H9 (cell line): Measurements from ENCODE around the gene MIPOL1. TPM values are rescaled to one million over a fixed set of nuclear protein-coding genes. Genes with fewer than 3 reads are reported as not detected.
"Not testable (repeated sequence)": the region's sequence is repeated elsewhere in the genome, so short reads cannot be mapped to it uniquely, and the experiment has no call there.

Experiments
- DNase-seq: peaks from one replicate; pipeline ENCODE4 v3.0.0-alpha.2; 2017
- H2AFZ ChIP-seq: one replicate; pipeline ENCODE4 v1.6.1; 2013; ENCODE audit warnings: mild to moderate bottlenecking, low read length, control low read depth, moderate library complexity
- H2AK5ac ChIP-seq: 2 replicates; pipeline ENCODE4 v1.6.1; 2013; ENCODE audit warnings: low read length, control low read depth, mixed read lengths; ENCODE audit not compliant: insufficient read length
- H2BK120ac ChIP-seq: one replicate; pipeline ENCODE4 v1.6.1; 2013; ENCODE audit warnings: low read depth, mild to moderate bottlenecking, low read length, control low read depth, inconsistent platforms; ENCODE audit not compliant: poor library complexity, severe bottlenecking
- H2BK12ac ChIP-seq: 2 replicates; pipeline ENCODE4 v1.6.1; 2013; ENCODE audit warnings: low read length, control low read depth, mixed read lengths, low read depth; ENCODE audit not compliant: insufficient read length
- H2BK15ac ChIP-seq: 2 replicates; pipeline ENCODE4 v1.6.1; 2013; ENCODE audit warnings: low read depth, low read length, control low read depth
- H2BK20ac ChIP-seq: one replicate; pipeline ENCODE4 v1.6.1; 2013; ENCODE audit warnings: low read depth, mild to moderate bottlenecking, low read length, control low read depth, inconsistent platforms; ENCODE audit not compliant: poor library complexity, severe bottlenecking
- H2BK5ac ChIP-seq: 2 replicates; pipeline ENCODE4 v1.6.1; 2013; ENCODE audit warnings: low read length, control low read depth, mixed read lengths; ENCODE audit not compliant: insufficient read length
- H3K14ac ChIP-seq: 2 replicates; pipeline ENCODE4 v1.6.1; 2013; ENCODE audit warnings: low read length, control low read depth; ENCODE audit not compliant: insufficient read depth
- H3K18ac ChIP-seq: 2 replicates; pipeline ENCODE4 v1.6.1; 2013; ENCODE audit warnings: low read depth, mild to moderate bottlenecking, mixed read lengths, low read length, control low read depth; ENCODE audit not compliant: insufficient read length
- H3K23ac ChIP-seq: 2 replicates; pipeline ENCODE4 v1.6.1; 2013; ENCODE audit warnings: low read length, control low read depth, mixed read lengths, low read depth; ENCODE audit not compliant: insufficient read length
- H3K23me2 ChIP-seq: 2 replicates; pipeline ENCODE4 v1.6.1; 2013; ENCODE audit warnings: low read depth, mild to moderate bottlenecking, mixed read lengths, low read length, control low read depth; ENCODE audit not compliant: insufficient read length, poor library complexity, severe bottlenecking
- H3K27ac ChIP-seq: 2 replicates; pipeline ENCODE4 v1.5.1; 2013; ENCODE audit warnings: low read length, control low read depth, mixed read lengths, low read depth; ENCODE audit not compliant: insufficient read length
- H3K27me3 ChIP-seq: 2 replicates; pipeline ENCODE4 v1.6.1; 2013; ENCODE audit warnings: low read length, control low read depth, inconsistent platforms; ENCODE audit not compliant: insufficient read depth
- H3K4ac ChIP-seq: 2 replicates; pipeline ENCODE4 v1.6.1; 2013; ENCODE audit warnings: low read depth, mild to moderate bottlenecking, control low read depth, inconsistent platforms, low read length, moderate library complexity
- H3K4me1 ChIP-seq: 2 replicates; pipeline ENCODE4 v1.6.1; 2013; ENCODE audit warnings: low read length, control low read depth, inconsistent platforms; ENCODE audit not compliant: insufficient read depth
- H3K4me2 ChIP-seq: 2 replicates; pipeline ENCODE4 v1.6.1; 2013; ENCODE audit warnings: low read length, control low read depth, mixed read lengths; ENCODE audit not compliant: insufficient read length, insufficient read depth
- H3K56ac ChIP-seq: 2 replicates; pipeline ENCODE4 v1.6.1; 2013; ENCODE audit warnings: low read depth, mild to moderate bottlenecking, mixed read lengths, low read length, control low read depth; ENCODE audit not compliant: insufficient read length
- H3K79me1 ChIP-seq: 2 replicates; pipeline ENCODE4 v1.6.1; 2013; ENCODE audit warnings: low read depth, mild to moderate bottlenecking, moderate library complexity, low read length, control low read depth, inconsistent platforms; ENCODE audit not compliant: insufficient read depth, poor library complexity, severe bottlenecking
- H3K79me2 ChIP-seq: 2 replicates; pipeline ENCODE4 v1.6.1; 2013; ENCODE audit warnings: low read length, control low read depth, inconsistent platforms; ENCODE audit not compliant: insufficient read depth
- H3K9ac ChIP-seq: 2 replicates; pipeline ENCODE4 v1.6.1; 2013; ENCODE audit warnings: low read length, control low read depth, mixed read lengths; ENCODE audit not compliant: insufficient read length; ENCODE audit errors: extremely low read depth
- H3K9me3 ChIP-seq: one replicate; pipeline ENCODE4 v1.6.1; 2013; ENCODE audit warnings: low read depth, low read length, inconsistent platforms; ENCODE audit not compliant: control insufficient read depth
- H3T11ph ChIP-seq: one replicate; pipeline ENCODE4 v1.6.1; 2013; ENCODE audit warnings: mild to moderate bottlenecking, low read length, control low read depth, inconsistent platforms
- H4K20me1 ChIP-seq: one replicate; pipeline ENCODE4 v1.6.1; 2013; ENCODE audit not compliant: control insufficient read depth, insufficient read length, insufficient read depth
- H4K5ac ChIP-seq: 2 replicates; pipeline ENCODE4 v1.6.1; 2013; ENCODE audit warnings: low read depth, mild to moderate bottlenecking, mixed read lengths, low read length, control low read depth; ENCODE audit not compliant: insufficient read length
- H4K8ac ChIP-seq: replicated peaks from 2 replicates; pipeline ENCODE4 v1.6.1; 2013; ENCODE audit warnings: low read length, control low read depth, mixed read lengths, low read depth; ENCODE audit not compliant: insufficient read length
- H4K91ac ChIP-seq: 2 replicates; pipeline ENCODE4 v1.6.1; 2013; ENCODE audit warnings: low read depth, mild to moderate bottlenecking, moderate library complexity, mixed read lengths, low read length, control low read depth; ENCODE audit not compliant: insufficient read length
- H3K27ac Mint-ChIP-seq, 3 experiments: 2 replicates in 2 of 3; 3 replicates in 1 of 3; pipeline ENCODE4 v1.8.0; 2020 to 2021; ENCODE audit warnings: mixed read lengths in 3 of 3, mild to moderate bottlenecking in 1 of 3, moderate library complexity in 1 of 3
- H3K27me3 Mint-ChIP-seq: 2 replicates; pipeline ENCODE4 v1.8.0; 2021; ENCODE audit warnings: low read depth, mild to moderate bottlenecking, moderate library complexity, mixed read lengths
- H3K36me3 Mint-ChIP-seq, 3 experiments: 2 replicates in 2 of 3; 3 replicates in 1 of 3; pipeline ENCODE4 v1.8.0; 2020 to 2021; ENCODE audit warnings: low read depth in 3 of 3, mixed read lengths in 3 of 3; ENCODE audit not compliant: insufficient read depth in 1 of 3
- H3K4me1 Mint-ChIP-seq, 2 experiments: 2 replicates each; pipeline ENCODE4 v1.8.0; 2020; ENCODE audit warnings: mixed read lengths in 2 of 2
- H3K4me3 Mint-ChIP-seq, 2 experiments: 2 replicates in 1 of 2; 3 replicates in 1 of 2; pipeline ENCODE4 v1.8.0; 2020 to 2021; ENCODE audit warnings: mild to moderate bottlenecking in 2 of 2, mixed read lengths in 2 of 2, moderate library complexity in 1 of 2
- H3K9me3 Mint-ChIP-seq, 2 experiments: 2 replicates in 1 of 2; 3 replicates in 1 of 2; pipeline ENCODE4 v1.8.0; 2020; ENCODE audit warnings: mild to moderate bottlenecking in 2 of 2, mixed read lengths in 2 of 2, moderate library complexity in 1 of 2
- WGBS: extraction: QIAGEN DNeasy Blood & Tissue Kit; methylation state at CpG from one replicate; pipeline ENCODE4 v1.1.7; 2013; ENCODE audit warnings: missing lambda C conversion rate, low lambda C conversion rate, mixed read lengths; ENCODE audit not compliant: insufficient read length; ENCODE audit errors: extremely low coverage; 5-methylcytosine and 5-hydroxymethylcytosine counted together
- total RNA-seq: library from RNA; stranded (reverse); gene quantifications from 2 replicates; pipeline ENCODE4 v1.2.1, GENCODE V29; 2021
- TF ChIP-seq, protein P1 (sequence below): fragments of 200-600 bp; sonication (generic); conservative IDR thresholded peaks from 3 replicates; pipeline ENCODE4 v1.8.0; 2021; ENCODE audit warnings: antibody characterized with exemption, mild to moderate bottlenecking

The MIPOL1 gene
- total RNA-seq, 1 experiment from 2014 or later, result 15.6 TPM

- Histone ChIP-seq H2BK15ac (no peak overlapping the region), H3K9ac (no peak overlapping the region), H2AFZ (no peak overlapping the region), H2BK12ac (no peak overlapping the region), H4K20me1 (no peaks in the 10 kb centered on the region), H2BK20ac (no peak overlapping the region), H2BK5ac (no peak overlapping the region), H2BK120ac (no peak overlapping the region), H4K8ac (no peak overlapping the region), H3K56ac (no peak overlapping the region), H3K79me2 (peaks cover 2% of the 10 kb centered on the region; the same call in 1 of the 2 replicates), H3K14ac (no peak overlapping the region), H3K27ac (no peak overlapping the region), H3K4ac (no peak overlapping the region), H3K23ac (no peak overlapping the region), H2AK5ac (no peak overlapping the region), H3K27me3 (no peaks in the 10 kb centered on the region), H3K9me3 (peaks cover 14% of the 10 kb centered on the region), H4K91ac (no peak overlapping the region), H3K4me1 (no peaks in the 10 kb centered on the region), H3K79me1 (no peaks in the 10 kb centered on the region), H3T11ph (no peak overlapping the region), H4K5ac (no peak overlapping the region), H3K4me2 (no peak overlapping the region), H3K18ac (no peak overlapping the region), H3K23me2 (no peaks in the 10 kb centered on the region)
- no peak overlapping the region for H3K4me3 Mint-ChIP-seq
- no peak for DNase-seq
- 0 out of 2 replicates have a peak, but pooled peaks cover 2% of the 10 kb centered on the region for H3K27me3 Mint-ChIP-seq
- no CpG with 5 or more reads among the region's 3 CpGs for WGBS
- TF ChIP-seq, protein P1, sequence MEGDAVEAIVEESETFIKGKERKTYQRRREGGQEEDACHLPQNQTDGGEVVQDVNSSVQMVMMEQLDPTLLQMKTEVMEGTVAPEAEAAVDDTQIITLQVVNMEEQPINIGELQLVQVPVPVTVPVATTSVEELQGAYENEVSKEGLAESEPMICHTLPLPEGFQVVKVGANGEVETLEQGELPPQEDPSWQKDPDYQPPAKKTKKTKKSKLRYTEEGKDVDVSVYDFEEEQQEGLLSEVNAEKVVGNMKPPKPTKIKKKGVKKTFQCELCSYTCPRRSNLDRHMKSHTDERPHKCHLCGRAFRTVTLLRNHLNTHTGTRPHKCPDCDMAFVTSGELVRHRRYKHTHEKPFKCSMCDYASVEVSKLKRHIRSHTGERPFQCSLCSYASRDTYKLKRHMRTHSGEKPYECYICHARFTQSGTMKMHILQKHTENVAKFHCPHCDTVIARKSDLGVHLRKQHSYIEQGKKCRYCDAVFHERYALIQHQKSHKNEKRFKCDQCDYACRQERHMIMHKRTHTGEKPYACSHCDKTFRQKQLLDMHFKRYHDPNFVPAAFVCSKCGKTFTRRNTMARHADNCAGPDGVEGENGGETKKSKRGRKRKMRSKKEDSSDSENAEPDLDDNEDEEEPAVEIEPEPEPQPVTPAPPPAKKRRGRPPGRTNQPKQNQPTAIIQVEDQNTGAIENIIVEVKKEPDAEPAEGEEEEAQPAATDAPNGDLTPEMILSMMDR, result no peak
- H3K36me3 Mint-ChIP-seq, result peaks cover 31 to 52% (median 44%) of the 10 kb centered on the region in 3 experiments
- H3K9me3 Mint-ChIP-seq, result peaks cover 39 to 46% of the 10 kb centered on the region in 2 experiments
- H3K4me1 Mint-ChIP-seq, result no peaks in the 10 kb centered on the region
- no peak overlapping the region for H3K27ac Mint-ChIP-seq
Measured at GRCh38 chr14:37223947-37224474, 26.3 kb downstream of the MIPOL1 start.

DNA sequence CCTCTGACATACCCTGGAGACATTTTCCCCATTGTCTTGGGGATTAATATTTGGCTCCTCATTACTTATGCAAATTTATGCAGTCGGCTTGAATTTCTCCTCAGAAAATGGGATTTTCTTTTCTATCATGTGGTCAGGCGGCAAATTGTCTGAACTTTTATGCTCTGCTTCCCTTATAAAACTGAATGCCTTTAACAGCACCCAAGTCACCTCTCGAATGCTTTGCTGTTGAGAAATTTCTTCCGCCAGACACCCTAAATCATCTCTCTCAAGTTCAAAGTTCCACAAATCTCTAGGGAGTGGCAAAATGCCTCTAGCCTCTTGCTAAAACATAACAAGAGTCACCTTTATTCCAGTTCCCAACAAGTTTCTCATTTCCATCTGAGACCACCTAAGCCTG is 27.9 kb downstream of the MIPOL1 start:
- H3K27ac Mint-ChIP-seq, H3T11ph ChIP-seq, H3K23me2 ChIP-seq, H3K79me2 ChIP-seq, H3K79me1 ChIP-seq, H3K56ac ChIP-seq, H3K4me3 Mint-ChIP-seq, H3K4me1 Mint-ChIP-seq, H4K91ac ChIP-seq, H3K27me3 ChIP-seq, H2BK15ac ChIP-seq, H3K4me1 ChIP-seq, H2AFZ ChIP-seq, H3K9ac ChIP-seq, H2AK5ac ChIP-seq, DNase-seq, H3K27me3 Mint-ChIP-seq, H2BK20ac ChIP-seq, H3K27ac ChIP-seq, H2BK5ac ChIP-seq, H2BK12ac ChIP-seq, H3K18ac ChIP-seq, H2BK120ac ChIP-seq, H3K14ac ChIP-seq, H4K8ac ChIP-seq, H3K4ac ChIP-seq, H4K5ac ChIP-seq, H3K23ac ChIP-seq, H4K20me1 ChIP-seq, H3K4me2 ChIP-seq: not testable (repeated sequence)
- H3K9me3 Mint-ChIP-seq, result peaks cover 39 to 45% of the 10 kb centered on the region in 2 experiments
- peaks cover 31 to 51% (median 42%) of the 10 kb centered on the region in 3 experiments for H3K36me3 Mint-ChIP-seq
- H3K9me3 ChIP-seq, result peaks cover 14% of the 10 kb centered on the region
- WGBS, result no CpG with 5 or more reads among the region's 4 CpGs
